ENCODE data around the gene CACNG1.

The CACNG1 gene

GRCh38 chr17:67004181-67004580 lies 40.2 kb upstream of the CACNG1 start:
- Mint-ChIP-seq H3K36me3 (ENCODE audit: low read depth) (peaks cover 5% of the 10 kb centered on the region), H3K9me3 (peaks cover 6% of the 10 kb centered on the region)
- TF ChIP-seq CTCF (IDR thresholded peaks at IDR 0.05; ENCODE audit: unreplicated experiment in 3 of 3), result no peak

GRCh38 chr17:67007266-67007665 lies 37.1 kb upstream of the CACNG1 start:
- H3K36me3 Mint-ChIP-seq (ENCODE audit: low read depth), result peaks cover 7% of the 10 kb centered on the region
- peaks cover 7% of the 10 kb centered on the region for H3K9me3 Mint-ChIP-seq
- H3K4me1 Mint-ChIP-seq, result no peaks in the 10 kb centered on the region
- TF ChIP-seq CTCF (IDR thresholded peaks at IDR 0.05; ENCODE audit: unreplicated experiment in 3 of 3), result no peak
- H3K4me3 Mint-ChIP-seq, result no peak overlapping the region
- peaks cover 8% of the 10 kb centered on the region for H3K27me3 Mint-ChIP-seq (ENCODE audit: low read depth)
- no peak overlapping the region for H3K27ac Mint-ChIP-seq

More at GRCh38 chr17:67004181-67004580, 40.2 kb upstream of the CACNG1 start:
- Mint-ChIP-seq H3K27me3 (ENCODE audit: low read depth) (no peaks in the 10 kb centered on the region), H3K4me3 (no peak overlapping the region), H3K4me1 (no peaks in the 10 kb centered on the region), H3K27ac (no peak overlapping the region)

- H3K27me3 Mint-ChIP-seq (ENCODE audit: low read depth), result peaks cover 8% of the 10 kb centered on the region
- H3K4me1 Mint-ChIP-seq, result no peaks in the 10 kb centered on the region
- TF ChIP-seq CTCF (IDR thresholded peaks at IDR 0.05; ENCODE audit: unreplicated experiment in 3 of 3), result no peak
- peaks cover 7% of the 10 kb centered on the region for H3K36me3 Mint-ChIP-seq (ENCODE audit: low read depth)
- peaks cover 7% of the 10 kb centered on the region for H3K9me3 Mint-ChIP-seq
- H3K27ac Mint-ChIP-seq, result no peak overlapping the region
- no peak overlapping the region for H3K4me3 Mint-ChIP-seq
Measured at GRCh38 chr17:67008101-67008500, 36.3 kb upstream of the CACNG1 start.

- Mint-ChIP-seq H3K36me3 (ENCODE audit: low read depth) (peaks cover 7% of the 10 kb centered on the region), H3K9me3 (peaks cover 7% of the 10 kb centered on the region), H3K4me3 (no peak overlapping the region), H3K27me3 (ENCODE audit: low read depth) (peaks cover 8% of the 10 kb centered on the region), H3K4me1 (peaks cover 8% of the 10 kb centered on the region), H3K27ac (no peak overlapping the region)
- TF ChIP-seq CTCF (IDR thresholded peaks at IDR 0.05; ENCODE audit: unreplicated experiment in 3 of 3), result no peak
Measured at GRCh38 chr17:67011527-67012175, 32.7 kb upstream of the CACNG1 start.

- Mint-ChIP-seq H3K27me3 (ENCODE audit: low read depth) (peaks cover 12% of the 10 kb centered on the region), H3K36me3 (ENCODE audit: low read depth) (peaks cover 5% of the 10 kb centered on the region), H3K4me3 (no peak overlapping the region), H3K4me1 (peaks cover 15% of the 10 kb centered on the region), H3K27ac (no peak overlapping the region), H3K9me3 (peaks cover 5% of the 10 kb centered on the region)
- no peak for TF ChIP-seq CTCF (IDR thresholded peaks at IDR 0.05; ENCODE audit: unreplicated experiment in 3 of 3)
Measured at GRCh38 chr17:67013891-67014290, 30.5 kb upstream of the CACNG1 start.

- Mint-ChIP-seq H3K4me3 (no peak overlapping the region), H3K27ac (peak overlapping the region in 2 of 3 experiments; percentile 10 to 64), H3K4me1 (peaks cover 15% of the 10 kb centered on the region), H3K27me3 (ENCODE audit: low read depth) (peaks cover 14% of the 10 kb centered on the region), H3K9me3 (no peaks in the 10 kb centered on the region), H3K36me3 (ENCODE audit: low read depth) (no peaks in the 10 kb centered on the region)
- TF ChIP-seq CTCF (IDR thresholded peaks at IDR 0.05; ENCODE audit: unreplicated experiment in 3 of 3), result no peak
Measured at GRCh38 chr17:67015001-67015400, 29.4 kb upstream of the CACNG1 start.
